OCI-LY3 (cell line): Measurements from ENCODE around the gene DIPK1B.
A peak's percentile ranks its signal among the peaks of the same experiment; 100 is the strongest.

ENCODE experiments used
- CTCF ChIP-seq: fragments of 200-600, 300-600 bp; sonication (generic); IDR thresholded peaks from 2 replicates; pipeline ENCODE4 v1.5.1; 2014; ENCODE audit warnings: antibody characterized with exemption, low read length, low read depth
- EZH2phosphoT487 ChIP-seq: fragments of 200-600 bp; shearing (Covaris generic); IDR thresholded peaks from 2 replicates; pipeline ENCODE4 v1.6.1; 2018; ENCODE audit warnings: antibody characterized with exemption, mixed run types, low read depth

GRCh38 chr9:136694163-136694871 lies 18.1 kb upstream of the DIPK1B start:
- peak; percentile 58 for TF ChIP-seq CTCF
- TF ChIP-seq EZH2phosphoT487 = no peak
